ENCODE measurements around the gene CLIP2. TPM values are rescaled to one million over a fixed set of nuclear protein-coding genes. Genes with fewer than 3 reads are reported as not detected.

Gene CLIP2
- 37.9 and 48.0 TPM in 2 replicates for total RNA-seq (2021)
- Bru-seq, nascent RNA = percentile 57 among the genes with signal in this experiment
- BruChase-seq, experiment 1, labeled RNA remaining after a 2-hour chase = percentile 51 among the genes with signal in this experiment
- BruChase-seq, experiment 2, labeled RNA remaining after a 6-hour chase = percentile 59 among the genes with signal in this experiment
- long read RNA-seq, full-length matches to known transcripts = 8 of 24 reads
- long read RNA-seq, partial matches to known transcripts = 10 of 24 reads
- long read RNA-seq, other reads (novel, unspliced or antisense) = 6 of 24 reads

DNA sequence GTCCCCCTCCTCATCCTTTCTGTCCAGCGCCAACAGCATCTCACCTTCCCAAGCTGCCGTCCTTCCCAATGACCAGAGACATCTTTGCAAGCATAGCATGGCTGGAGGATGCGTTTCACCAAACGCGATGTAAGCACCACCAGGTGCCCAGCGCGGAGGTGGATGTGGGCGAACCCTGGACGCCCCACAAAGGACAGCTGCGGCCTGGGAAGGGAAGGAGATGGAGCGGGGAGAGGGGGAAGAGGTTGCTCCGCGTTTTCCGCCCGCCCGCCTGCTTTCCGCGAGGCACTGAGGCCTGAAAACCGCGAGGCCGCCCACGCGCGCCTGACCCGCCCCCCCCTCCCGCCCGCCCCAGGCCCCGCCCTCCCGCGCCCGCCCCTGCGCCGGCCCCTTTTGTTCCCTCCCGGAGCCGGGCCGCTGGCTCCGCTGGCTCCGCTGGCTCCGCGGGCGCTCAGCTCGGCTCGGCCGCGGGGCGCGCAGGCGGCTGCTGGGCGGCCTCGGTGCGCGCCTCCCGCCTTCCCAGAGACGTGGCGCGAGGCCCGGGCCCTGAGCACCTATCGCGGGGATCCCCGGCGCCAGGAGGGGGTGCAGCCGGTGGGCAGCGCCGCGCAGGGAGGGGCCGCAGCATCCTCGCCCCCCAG, at the start of gene CLIP2:
Gene CLIP2 (plus strand): TSS at position 390 of the 641 bp plus-strand sequence. CDS start 28,140 bp downstream, outside the sequence.
- peak within 1 kb of the TSS; percentile 87 for H2AFZ ChIP-seq
- H4K20me1 ChIP-seq (ENCODE audit: insufficient read depth) = no peaks in the 10 kb centered on the region; the same call in 1 of the 2 replicates
- H3K4me2 ChIP-seq = peak within 1 kb of the TSS; percentile 92
- peaks cover 19% of the 10 kb centered on the region; the same call in 1 of the 2 replicates for H3F3A ChIP-seq (ENCODE audit: insufficient read depth, low read depth)
- ChIA-PET POLR2A (ENCODE audit: unreplicated experiment) (interaction anchor here (0.6 to 0.8 kb wide), 2 partner anchors 9 to 21 kb away, joined by 6 to 10 read pairs; no protein-coding TSS in a partner anchor), CTCF (interaction anchor here (0.6 kb wide), 1 partner anchor 27 kb away, joined by 4 read pairs; no protein-coding TSS in a partner anchor)
- no peaks in the 10 kb centered on the region for H3K27me3 ChIP-seq (ENCODE audit: insufficient read depth, low read depth)
- BruUV-seq (replicated peaks) = no TSS peak
- peak within 1 kb of the TSS; percentile 70 for H3K4me3 ChIP-seq
- no peaks in the 10 kb centered on the region for H3K36me3 ChIP-seq (ENCODE audit: low read depth)
- no peaks in the 10 kb centered on the region for H3K9me3 ChIP-seq (ENCODE audit: insufficient read depth, low read depth)
- peak in 1 of 2 experiments; percentile 83 for DNase-seq
- H3K9me2 ChIP-seq (ENCODE audit: insufficient read depth) = no peaks in the 10 kb centered on the region
- peaks cover 10% of the 10 kb centered on the region; the same call in 1 of the 2 replicates for H3K79me2 ChIP-seq (ENCODE audit: low read depth)
- peak within 1 kb of the TSS; percentile 13 for H3K27ac ChIP-seq
- intact Hi-C loops (cut with micrococcal nuclease; ENCODE audit: unreplicated experiment) = loop anchor here (5.0 kb wide), 1 partner anchor 37 kb away; the partner anchor contains the start of gene RFC2
- H3K4me1 ChIP-seq (replicated peaks; ENCODE audit: insufficient read depth) = peaks cover 42% of the 10 kb centered on the region
- TF ChIP-seq, protein P1, sequence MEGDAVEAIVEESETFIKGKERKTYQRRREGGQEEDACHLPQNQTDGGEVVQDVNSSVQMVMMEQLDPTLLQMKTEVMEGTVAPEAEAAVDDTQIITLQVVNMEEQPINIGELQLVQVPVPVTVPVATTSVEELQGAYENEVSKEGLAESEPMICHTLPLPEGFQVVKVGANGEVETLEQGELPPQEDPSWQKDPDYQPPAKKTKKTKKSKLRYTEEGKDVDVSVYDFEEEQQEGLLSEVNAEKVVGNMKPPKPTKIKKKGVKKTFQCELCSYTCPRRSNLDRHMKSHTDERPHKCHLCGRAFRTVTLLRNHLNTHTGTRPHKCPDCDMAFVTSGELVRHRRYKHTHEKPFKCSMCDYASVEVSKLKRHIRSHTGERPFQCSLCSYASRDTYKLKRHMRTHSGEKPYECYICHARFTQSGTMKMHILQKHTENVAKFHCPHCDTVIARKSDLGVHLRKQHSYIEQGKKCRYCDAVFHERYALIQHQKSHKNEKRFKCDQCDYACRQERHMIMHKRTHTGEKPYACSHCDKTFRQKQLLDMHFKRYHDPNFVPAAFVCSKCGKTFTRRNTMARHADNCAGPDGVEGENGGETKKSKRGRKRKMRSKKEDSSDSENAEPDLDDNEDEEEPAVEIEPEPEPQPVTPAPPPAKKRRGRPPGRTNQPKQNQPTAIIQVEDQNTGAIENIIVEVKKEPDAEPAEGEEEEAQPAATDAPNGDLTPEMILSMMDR (conservative IDR thresholded peaks at IDR 0.05) = no peak
- TF ChIP-seq EZH2 (IDR thresholded peaks at IDR 0.05; ENCODE audit: low read depth) = no peak

GRCh38 chr7:74240482-74240881, 48.7 kb upstream of the CLIP2 start:
- Histone ChIP-seq H3K4me3 (no peak overlapping the region), H3K27ac (no peak overlapping the region), H3K4me2 (no peak overlapping the region), H3K79me2 (ENCODE audit: low read depth) (no peaks in the 10 kb centered on the region), H3K36me3 (ENCODE audit: low read depth) (0 out of 2 replicates have a peak, but pooled peaks cover 4% of the 10 kb centered on the region), H3K9me3 (ENCODE audit: insufficient read depth, low read depth) (no peaks in the 10 kb centered on the region), H3K9me2 (ENCODE audit: insufficient read depth) (no peaks in the 10 kb centered on the region), H2AFZ (no peak overlapping the region), H3K27me3 (ENCODE audit: insufficient read depth, low read depth) (no peaks in the 10 kb centered on the region), H4K20me1 (ENCODE audit: insufficient read depth) (no peaks in the 10 kb centered on the region), H3K4me1 (replicated peaks; ENCODE audit: insufficient read depth) (no peaks in the 10 kb centered on the region), H3F3A (ENCODE audit: insufficient read depth, low read depth) (no peaks in the 10 kb centered on the region; the same call in 1 of the 2 replicates)
- no peak for TF ChIP-seq EZH2 (IDR thresholded peaks at IDR 0.05; ENCODE audit: low read depth)
- TF ChIP-seq, protein P1 (conservative IDR thresholded peaks at IDR 0.05) = no peak
- DNase-seq = no peak
- ChIA-PET CTCF (no interaction called here), POLR2A (ENCODE audit: unreplicated experiment) (no interaction called here)
- no TSS peak for BruUV-seq (replicated peaks)
- intact Hi-C loops (cut with micrococcal nuclease; ENCODE audit: unreplicated experiment) = no loop called here

DNA sequence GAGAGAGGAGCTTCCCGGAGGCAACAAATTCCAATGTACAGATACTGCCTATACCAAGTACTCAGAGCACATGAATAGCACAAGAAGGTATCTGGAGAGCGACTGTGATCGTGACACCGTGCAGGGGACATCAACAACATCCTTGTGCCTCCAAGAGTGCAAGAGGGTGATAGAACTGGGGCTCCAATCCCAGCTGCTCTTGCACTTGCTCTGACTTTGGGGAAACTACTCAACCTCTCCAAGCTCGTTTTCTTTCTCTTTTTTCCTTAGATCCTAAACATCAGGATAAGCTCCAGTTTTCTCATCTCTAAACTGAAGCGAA, 47.1 kb upstream of the CLIP2 start:
- no peaks in the 10 kb centered on the region for H4K20me1 ChIP-seq (ENCODE audit: insufficient read depth)
- no peak overlapping the region for H3K4me3 ChIP-seq
- intact Hi-C loops (cut with micrococcal nuclease; ENCODE audit: unreplicated experiment) = no loop called here
- no peaks in the 10 kb centered on the region for H3K9me3 ChIP-seq (ENCODE audit: insufficient read depth, low read depth)
- ChIA-PET POLR2A (ENCODE audit: unreplicated experiment) (no interaction called here), CTCF (no interaction called here)
- no peak overlapping the region for H3K27ac ChIP-seq
- 0 out of 2 replicates have a peak, but pooled peaks cover 4% of the 10 kb centered on the region for H3K36me3 ChIP-seq (ENCODE audit: low read depth)
- H3F3A ChIP-seq (ENCODE audit: insufficient read depth, low read depth) = no peaks in the 10 kb centered on the region
- no peaks in the 10 kb centered on the region for H3K79me2 ChIP-seq (ENCODE audit: low read depth)
- H2AFZ ChIP-seq = no peak overlapping the region
- H3K27me3 ChIP-seq (ENCODE audit: insufficient read depth, low read depth) = no peaks in the 10 kb centered on the region
- H3K9me2 ChIP-seq (ENCODE audit: insufficient read depth) = no peaks in the 10 kb centered on the region
- no TSS peak for BruUV-seq (replicated peaks)
- no peak for DNase-seq
- H3K4me1 ChIP-seq (replicated peaks; ENCODE audit: insufficient read depth) = no peaks in the 10 kb centered on the region
- no peak overlapping the region for H3K4me2 ChIP-seq
- TF ChIP-seq EZH2 (IDR thresholded peaks at IDR 0.05; ENCODE audit: low read depth) = no peak
- TF ChIP-seq, protein P1 (conservative IDR thresholded peaks at IDR 0.05) = no peak

Data from PC-9 (cell line).